ENCODE data around the gene THBS2.

THBS2 gene

DNA sequence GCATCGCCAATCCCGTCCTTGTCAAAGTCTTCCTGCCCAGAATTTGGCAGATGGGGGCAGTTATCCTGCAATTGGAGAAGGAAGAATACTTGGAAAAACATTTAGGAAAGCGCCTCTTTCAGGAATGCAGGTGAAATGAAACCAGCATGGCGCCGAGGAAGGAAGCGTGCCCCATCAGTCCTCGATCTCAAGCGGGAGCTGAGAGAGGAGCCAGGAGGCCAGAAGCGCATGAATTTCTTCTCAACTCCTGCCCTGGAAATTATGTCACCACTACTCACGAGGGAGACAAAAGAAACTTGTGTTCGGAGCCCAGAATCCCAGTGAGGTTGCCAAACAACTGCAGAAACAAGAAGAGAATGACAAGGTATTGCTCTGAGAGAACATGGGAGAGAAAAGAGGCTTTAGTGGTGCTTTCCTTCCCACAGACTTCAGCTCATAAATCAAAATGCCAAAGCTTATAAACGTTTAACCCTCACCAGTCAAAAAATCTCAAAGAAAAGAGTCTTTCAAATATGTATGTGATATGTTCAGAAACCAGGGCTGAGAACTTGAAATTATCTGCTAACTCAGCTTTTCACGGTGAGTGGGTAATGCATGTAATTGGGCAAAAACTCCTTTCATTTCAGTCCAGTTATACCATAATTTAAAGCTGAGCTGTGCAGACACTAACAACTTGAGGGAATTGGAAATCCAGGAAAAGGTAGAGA, 23.9 kb downstream of the THBS2 start:
- DNase-seq, result no peak

DNA sequence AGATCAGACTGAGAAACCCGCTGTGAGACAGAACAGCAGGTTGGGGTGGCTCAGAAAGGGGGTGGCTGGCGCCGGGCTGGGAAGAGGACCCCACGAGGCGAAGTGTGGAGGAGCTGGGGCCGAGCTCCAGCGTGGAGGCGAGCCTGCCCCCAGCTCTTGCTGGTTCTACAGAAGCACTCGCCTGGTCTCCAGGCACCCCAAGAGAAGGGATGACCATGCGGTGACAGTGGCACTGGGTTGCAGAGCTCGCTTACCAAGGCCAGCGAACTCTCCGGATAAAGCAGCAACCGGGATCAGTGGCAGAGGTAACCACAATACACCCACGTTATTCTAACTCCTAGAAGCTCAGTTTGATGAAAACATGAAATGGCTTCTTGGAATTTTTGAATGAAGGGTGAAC, 26.5 kb downstream of the THBS2 start:
- no peak for DNase-seq

DNA sequence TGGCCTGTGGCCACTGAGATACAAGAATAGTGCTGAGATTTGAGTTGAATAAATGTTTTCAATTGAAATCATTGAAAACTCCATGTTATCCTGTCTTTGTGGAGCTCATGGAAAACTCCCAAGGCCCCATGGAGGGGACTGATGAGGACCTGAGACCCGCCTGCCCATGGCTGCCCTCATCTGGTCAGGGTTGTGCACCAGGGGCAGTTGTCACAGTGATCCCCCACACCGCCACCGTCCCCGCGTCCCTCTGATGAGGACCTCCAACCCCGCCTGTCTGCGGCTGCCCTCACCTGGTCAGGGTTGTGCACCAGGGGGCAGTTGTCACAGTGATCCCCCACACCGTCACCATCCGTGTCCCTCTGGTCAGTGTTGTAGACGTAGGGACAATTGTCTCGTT, 27.8 kb downstream of the THBS2 start:
- DNase-seq, result no peak

DNA sequence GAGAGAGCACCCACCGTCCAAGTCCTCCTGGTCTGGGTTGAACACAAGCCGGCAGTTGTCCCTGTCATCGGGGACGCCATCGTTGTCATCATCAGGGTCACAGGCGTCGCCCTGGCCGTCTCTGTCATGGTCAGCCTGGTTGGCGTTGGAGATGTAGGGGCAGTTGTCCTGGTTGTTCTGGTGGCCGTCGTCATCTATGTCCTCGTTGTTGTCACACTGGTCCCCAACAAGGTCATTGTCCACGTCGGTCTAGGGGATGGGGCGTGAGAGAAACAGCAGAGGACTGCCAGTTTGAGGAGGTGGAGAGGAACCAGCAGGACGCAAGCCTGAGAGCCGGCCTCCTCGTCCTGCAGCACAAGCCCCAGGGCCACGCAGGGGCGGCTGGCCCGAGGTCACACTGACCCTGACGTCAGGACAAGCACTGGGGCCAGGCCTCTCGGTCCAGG, 28.5 kb downstream of the THBS2 start:
- DNase-seq, result no peak

DNA sequence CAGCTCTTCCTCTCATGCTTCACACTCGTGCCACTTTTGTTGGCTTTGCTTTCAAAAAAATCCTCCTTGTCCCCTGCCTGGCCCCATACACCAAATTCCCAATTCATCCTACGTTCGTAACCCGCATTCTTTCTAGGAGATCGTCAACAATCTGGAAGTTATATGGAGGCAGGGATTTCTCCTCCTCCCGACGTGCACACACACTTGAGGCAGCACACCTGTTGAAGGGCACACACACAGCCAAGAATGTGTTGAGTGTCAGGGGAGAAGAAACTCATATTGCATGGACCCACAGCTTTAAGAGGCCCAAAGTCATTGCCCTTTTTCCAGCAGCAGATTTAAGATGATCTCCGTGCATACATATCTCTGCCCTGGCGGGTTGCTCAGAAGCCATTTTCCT, 28.9 kb downstream of the THBS2 start:
- DNase-seq, result no peak

DNA sequence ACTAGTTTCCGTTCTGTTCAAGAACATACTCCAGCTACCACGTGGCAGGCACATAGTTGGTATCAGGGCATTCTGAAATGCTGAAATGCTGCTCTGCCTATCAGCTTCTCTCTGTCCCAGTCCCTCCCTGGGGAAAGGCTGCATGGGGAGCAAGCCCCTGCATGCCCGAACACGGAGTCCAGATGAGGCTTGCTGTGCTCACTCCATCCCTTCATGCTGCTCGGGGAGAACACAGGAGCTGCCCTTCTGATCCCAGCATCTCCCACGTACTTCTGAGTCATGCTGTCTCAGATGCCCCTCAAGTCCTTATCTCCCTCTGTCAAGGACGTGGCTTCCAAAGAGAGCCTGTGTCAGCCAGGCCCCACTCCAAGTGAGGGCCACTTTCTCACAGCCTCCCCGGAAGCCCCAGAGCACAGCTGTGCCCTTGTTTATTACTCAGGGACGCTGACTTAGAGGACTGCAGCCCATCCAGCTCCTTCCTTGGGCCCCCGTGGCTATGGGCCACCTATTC, 29.4 kb downstream of the THBS2 start:
- DNase-seq, result no peak

DNA sequence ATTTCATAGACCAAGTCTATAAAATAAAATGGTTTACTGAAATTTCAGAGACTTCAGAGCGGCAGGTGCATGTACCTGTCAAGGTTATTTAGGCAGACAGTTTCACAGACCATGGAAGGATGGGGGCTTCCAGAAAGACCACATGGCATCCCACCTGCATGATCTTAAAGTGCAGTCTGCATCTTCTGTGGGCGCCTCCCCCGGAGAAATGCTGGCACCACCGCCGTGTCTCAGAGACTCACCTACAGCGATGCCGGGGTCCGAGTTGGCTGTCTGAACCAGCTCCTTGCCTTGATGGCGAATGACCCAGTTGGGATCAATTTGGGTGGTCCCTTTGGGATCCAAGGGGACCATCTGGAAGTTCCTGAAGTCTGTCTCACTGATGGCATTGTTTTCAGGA, 30.6 kb downstream of the THBS2 start:
- DNase-seq, result no peak

DNA sequence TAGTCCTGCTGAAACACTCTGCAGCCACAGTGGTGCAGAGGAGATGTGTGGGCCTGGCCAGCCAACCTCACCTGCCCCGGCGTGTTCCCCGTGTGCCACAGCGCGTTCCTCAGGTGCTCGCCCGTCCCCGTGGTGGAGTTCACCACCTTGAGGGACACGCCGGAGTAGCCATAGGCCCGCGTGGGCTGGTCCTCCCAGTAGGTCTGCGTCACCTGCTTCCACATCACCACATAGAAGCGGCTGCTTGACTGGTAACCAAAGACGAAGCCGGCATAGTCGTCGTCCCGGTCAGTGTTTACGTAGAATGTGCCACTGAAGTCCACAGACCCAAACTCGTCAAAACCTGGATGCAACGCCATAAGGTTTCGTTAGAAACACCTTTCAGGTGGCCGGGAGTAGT, 31.5 kb downstream of the THBS2 start:
- no peak for DNase-seq

DNA sequence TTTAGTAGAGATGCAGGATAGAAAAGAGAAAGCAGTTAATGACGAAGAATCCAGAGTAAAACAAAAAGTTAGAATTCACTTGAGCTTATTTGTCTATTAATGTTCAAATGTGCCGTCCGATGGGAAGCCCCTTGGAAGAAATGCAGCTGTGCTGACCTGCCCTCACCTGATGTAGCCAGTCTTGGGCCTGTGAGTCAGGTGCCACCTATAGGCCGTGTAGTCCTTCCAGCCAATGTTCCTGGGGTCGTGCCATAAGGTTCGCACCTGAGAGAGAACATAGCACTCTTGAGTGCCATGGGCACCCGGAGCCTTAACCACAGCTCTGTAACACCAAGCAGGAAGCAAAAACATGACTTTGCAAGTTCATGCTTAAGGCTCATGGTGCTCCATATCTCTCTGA, 32.4 kb downstream of the THBS2 start:
- DNase-seq, result no peak

DNA sequence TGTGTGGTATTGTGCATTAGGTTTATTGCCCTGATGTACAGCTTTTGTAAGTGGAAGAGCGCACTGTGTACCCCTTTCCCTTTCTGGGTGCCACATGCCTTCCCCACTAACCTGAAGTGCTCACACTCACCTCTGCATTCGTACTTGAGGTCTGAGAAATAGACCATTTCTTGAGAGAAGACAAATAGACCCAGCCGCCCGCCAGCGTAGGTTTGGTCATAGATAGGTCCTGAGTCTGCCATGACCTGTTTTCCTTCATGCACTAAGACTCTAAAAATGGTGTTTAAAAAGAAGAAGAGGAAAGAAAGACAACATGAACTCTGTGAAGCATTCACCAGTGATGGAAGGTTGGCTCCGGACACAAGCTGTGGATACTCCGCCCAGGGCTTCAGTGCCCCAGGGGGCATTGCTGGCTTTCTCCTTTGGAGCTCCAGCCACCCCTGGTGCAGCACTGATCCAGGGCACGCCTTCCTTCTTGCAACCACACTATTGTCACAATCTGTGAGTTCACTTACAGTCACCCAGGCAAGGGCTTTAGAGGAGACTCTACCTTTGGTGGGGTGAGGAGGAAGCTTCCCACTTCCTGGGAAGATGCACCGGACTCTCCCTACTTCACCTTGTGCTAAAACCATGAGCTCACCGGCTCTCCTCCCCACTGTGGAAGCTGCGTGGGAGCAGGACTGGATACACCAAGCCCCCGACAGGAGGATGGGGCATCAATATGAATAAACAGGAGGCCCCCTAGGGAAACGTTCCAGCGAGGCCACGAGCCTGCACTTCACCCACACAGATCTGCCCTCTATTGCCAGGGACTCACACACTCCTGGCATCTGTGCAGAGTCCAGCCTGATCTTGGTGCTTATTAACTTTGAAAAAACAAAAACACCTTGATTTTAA, 33.3 kb downstream of the THBS2 start:
- no peak for DNase-seq

DNA sequence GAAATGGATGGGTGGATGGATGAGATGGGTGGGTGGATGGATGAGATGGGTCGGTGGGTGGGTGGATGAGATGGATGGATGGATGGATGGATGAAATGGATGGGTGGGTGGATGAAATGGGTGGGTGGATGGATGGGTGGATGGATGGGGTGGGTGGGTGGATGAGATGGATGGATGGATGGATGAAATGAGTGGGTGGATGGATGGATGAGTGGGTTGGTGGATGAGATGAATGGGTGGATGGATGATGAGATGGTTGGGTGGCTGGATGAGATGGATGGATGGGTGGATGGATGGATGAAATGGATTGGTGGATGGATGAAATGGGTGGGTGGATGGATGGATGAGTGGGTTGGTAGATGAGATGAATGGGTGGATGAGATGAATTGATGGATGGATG, 35.7 kb downstream of the THBS2 start:
- no peak for DNase-seq

DNA sequence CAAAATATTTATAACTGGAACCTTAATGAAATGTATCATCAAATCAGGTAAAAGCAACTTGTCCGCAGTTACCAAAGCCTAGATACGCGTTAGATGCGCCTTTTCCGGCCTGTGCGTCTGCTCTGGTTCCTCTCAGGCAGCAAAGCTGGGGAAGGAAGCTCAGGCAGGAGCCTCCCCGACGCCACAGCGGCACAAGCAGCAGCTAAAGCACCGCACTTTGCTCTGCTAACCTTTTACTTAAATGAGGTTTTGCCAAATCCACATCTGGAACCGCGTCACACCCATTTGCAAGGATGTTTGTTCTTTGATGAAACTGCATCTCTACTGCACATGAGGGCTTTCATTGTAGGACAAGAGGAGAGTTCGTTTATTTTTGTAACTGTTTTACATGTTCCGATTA, 36.8 kb downstream of the THBS2 start:
- no peak for DNase-seq

DNA sequence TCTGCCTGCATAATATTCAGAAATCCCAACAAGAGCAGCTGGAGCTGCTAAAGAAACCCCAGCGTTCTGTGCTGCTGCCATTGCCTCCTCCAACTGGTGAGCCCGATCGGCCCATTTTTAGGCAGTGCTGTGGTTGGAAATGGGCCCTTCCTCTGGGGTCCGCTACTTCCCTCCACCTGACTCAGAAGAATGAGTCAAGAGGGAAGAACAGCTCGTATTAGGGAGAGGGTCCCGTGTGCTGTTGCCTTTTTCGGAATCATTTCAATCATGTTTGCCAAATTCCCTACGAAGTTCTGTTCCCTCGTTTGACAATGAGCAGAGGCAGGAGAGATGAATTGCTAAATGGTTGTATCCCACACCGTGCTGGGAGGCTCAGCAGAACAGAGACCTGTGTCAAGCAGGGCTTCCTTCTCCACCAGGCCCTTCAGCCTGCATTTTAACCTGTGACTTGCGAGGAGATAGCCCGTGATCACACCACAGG, 38.4 kb downstream of the THBS2 start:
- no peak for DNase-seq

DNA sequence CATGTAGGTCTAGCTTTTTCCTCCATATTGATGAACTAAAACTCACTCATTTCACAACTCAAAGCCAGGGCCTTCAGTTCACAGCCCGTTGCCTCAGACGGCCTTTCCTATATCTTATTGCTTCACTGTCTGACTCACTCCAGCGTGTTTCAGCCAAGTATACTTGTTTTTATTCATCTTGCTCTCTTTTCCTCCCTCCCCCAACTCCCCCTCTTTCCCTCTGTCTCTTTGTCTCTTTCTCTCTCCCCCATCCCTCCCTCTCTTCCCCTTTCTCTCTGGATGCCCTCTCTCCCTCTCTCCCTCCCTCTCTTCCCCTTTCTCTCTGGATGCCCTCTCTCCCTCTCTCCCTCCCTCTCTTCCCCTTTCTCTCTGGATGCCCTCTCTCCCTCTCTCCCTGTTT, 38.9 kb downstream of the THBS2 start:
- DNase-seq, result peak; percentile 25

DNA sequence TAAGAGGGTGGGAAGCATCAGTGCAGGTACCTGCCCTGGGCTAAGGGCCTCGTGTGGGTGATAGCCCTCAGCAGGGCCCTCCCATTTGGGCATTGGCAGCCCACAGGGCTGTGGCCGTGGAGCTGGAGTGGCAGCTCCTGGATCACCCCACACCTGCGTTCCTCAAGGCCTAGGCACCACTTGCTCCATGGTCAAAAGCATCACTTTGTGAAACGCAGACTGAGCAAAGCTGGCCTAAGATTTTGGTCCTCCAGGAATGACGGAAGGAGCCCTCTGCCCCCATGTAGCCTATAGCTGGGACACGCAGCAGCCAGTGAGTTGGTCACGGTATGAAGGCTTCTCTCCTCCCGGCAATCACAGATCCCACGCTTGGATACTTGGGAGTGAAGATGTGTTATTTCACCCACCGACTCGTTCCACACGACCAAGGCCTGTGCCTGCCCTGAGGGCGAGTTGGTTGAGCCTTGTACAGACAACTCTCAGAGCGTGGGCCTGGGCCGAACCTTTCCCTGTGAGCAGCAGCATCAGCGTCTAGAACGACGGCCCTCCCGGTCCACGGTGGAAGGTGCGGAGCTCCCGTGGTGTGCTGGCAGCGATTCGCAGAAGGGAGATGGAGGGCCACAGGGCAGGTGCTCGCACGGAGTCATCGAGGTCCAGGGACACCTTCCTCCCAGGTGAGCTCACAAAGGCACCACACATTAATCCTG, 39.7 kb downstream of the THBS2 start:
- no peak for DNase-seq

DNA sequence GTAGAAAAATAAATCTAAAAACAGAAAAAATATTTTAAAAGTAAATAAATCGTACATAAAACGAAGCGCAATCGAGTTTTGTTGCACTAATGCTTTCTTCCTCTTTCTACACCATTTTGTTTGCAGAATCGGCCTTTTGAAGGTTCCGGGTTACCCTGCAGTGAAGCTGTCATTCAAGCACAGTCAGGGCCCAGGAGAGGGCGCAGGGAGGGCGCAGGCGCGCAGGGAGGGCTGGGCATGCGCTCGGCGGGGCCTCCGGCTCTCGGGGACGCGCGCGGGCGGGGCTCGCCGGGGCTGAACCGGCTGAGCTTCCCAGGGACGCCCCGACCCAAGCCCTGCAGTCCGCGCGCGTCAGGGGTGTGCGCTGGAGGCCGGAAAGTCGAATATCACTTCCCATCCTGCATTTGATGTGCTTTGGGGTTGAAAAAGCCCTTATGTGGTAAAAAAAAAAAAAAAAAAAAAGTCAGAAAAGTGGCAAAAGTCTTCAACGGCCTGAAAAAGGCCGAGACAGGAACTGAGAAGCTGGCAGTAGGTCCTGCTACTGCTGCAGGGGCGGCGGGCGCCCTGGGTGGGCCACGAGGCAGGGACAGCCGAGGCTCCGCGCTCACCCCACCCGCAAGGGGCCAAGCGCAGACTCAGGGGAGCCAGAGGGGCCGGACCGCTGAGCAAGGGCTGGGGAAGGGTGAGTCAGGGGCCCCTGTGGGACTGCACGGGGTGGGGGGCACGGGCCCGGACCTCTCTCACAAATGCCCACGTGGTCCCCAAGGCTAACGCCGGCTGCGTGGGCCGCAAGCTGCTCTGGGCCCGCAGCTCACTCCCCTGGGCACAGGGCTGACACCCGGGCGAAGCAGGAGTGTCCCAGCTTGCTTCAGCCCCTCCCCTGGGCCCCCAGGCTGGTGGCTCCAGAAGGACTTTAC, 40.5 kb downstream of the THBS2 start:
- DNase-seq, result peak; percentile 90

DNA sequence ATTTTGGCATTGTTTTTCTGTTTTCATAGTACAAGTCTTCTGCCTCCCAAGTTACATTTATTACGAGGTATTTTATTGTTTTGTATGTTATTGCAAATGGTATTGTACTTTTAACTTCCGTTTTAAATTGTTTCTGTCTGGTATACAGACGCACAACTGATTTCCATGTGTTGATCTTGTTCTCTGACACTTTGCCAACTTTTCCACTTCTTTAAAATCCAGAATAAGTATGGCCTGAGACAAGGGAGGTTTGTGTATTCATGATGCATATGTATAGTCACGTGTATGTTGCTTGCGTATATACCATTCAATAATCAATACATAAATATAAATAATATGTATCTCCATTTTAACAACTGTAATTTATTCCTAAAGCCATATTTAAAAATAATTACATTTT, 41.2 kb downstream of the THBS2 start:
- DNase-seq, result no peak

DNA sequence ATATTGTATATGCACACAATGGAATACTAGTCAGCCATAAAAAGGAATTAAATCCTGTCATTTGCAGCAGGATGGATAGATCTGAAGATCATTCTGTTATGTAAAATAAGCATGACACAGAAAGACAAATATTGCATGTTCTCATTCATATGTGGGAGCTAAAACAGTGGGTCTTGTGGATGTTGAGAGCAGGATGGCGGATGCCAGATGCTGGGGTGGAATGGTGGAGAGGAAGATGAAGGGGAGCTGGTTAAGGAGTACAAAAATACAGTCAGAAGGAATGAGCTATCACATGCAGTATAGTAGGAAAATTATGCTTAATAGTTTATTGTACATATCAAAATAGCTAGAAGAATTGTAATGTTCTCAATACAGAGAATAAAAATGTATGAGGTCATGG, 41.8 kb downstream of the THBS2 start:
- DNase-seq, result no peak

DNA sequence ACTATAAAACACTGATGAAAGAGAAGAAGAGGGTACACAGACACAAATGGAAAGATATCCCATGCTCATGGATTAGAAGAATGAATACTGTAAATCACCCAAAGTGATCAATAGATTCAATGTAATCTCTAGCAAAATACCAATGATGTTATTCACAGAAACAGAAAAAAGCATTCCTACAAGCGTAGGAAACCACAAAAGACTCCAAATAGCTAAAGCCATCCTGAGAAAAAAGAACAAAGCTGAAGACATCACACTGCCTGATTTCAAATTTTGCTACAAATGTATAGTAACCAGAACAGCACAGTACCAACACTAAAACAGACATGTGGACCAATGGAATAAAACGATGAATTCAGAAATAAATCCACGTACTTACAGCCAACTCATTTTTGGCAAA, 43.0 kb downstream of the THBS2 start:
- no peak for DNase-seq

DNA sequence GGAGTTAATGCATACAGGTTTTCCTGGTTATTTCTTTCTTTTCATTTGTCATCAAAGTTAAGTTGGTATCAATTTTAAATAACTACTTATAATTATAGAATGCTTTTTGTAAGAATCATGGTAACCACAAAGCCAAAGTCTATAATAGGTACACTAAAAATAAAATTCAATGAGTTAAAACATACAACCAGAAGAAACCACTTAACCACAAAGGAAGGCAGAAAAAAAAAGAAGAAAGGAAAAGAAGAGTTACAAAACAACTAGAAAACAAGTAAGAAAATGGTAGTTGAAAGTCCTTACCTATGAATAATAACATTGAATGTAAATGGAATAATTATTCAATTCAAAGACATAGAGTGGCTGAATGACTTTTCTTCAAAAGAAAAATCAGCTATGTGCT, 45.6 kb downstream of the THBS2 start:
- no peak for DNase-seq

DNA sequence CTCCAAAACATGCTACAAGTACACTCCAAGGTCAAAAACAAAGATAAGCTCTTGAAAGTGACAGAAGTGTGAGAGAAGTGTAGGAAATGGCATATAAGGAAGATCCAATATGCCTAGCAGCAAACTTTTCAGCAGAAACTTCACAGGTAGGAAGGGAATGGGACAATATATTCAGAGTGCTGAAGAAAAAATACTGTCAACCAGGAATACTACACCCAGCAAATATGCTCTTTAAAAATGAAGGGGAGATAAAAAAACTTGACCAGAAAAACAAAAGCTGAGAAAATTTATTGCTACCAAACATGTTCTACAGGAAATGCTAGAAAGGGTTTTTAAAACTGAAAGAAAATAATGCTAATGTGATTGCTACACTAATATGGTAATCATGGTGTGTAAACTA, 46.2 kb downstream of the THBS2 start:
- DNase-seq, result no peak
